GM18499 (cell line): Measurements from ENCODE around the gene AGFG1.
A peak's percentile ranks its signal among the peaks of the same experiment; 100 is the strongest.
"Not testable (repeated sequence)": the region's sequence is repeated elsewhere in the genome, so short reads cannot be mapped to it uniquely, and the experiment has no call there.

ENCODE experiments used
- ATAC-seq: cut with Tn5 transposase; IDR thresholded peaks from one replicate; pipeline ENCODE4 v1.9.1; 2021; ENCODE audit warnings: moderate number of reproducible peaks; ENCODE audit not compliant: insufficient read depth, unreplicated experiment

The AGFG1 gene

DNA sequence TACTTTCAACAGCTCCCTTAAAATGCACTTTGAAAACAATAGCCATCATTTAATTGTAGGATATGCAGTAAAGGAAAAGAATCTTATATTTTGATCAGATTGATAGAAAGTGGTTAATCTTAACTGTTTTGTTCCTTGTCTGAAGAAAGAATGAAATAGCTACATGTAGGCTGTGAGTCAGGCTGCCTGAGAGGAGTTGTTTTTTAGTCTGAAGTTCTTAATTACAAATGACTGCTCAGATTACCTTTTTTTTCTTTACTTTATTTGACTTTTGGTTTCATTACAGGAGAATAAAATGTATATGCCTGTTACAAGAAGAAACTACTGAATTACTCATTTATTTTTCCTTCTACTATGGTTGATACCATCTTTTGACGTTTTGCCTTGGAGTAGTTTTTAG is 56.8 kb downstream of the AGFG1 start:
- ATAC-seq = no peak

- ATAC-seq = no peak
Observed at GRCh38 chr2:227529871-227530270, 57.9 kb downstream of the AGFG1 start.

DNA sequence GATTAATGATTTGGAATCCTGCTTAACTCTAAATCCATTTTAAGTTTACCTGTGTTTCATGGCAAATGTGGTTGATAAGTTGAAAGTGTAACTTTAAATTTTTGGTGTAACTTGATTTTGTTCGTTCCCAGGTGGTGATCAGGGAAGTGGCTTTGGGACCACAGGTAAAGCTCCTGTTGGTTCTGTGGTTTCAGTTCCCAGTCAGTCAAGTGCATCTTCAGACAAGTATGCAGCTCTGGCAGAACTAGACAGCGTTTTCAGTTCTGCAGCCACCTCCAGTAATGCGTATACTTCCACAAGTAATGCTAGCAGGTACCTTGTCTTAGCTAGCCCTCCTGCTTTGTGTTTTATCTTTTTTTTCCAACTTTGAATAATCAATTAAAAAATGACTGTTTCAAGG is 62.8 kb downstream of the AGFG1 start:
- ATAC-seq = peak; percentile 82

- ATAC-seq = no peak
Observed at GRCh38 chr2:227536445-227536844, 64.5 kb downstream of the AGFG1 start.

DNA sequence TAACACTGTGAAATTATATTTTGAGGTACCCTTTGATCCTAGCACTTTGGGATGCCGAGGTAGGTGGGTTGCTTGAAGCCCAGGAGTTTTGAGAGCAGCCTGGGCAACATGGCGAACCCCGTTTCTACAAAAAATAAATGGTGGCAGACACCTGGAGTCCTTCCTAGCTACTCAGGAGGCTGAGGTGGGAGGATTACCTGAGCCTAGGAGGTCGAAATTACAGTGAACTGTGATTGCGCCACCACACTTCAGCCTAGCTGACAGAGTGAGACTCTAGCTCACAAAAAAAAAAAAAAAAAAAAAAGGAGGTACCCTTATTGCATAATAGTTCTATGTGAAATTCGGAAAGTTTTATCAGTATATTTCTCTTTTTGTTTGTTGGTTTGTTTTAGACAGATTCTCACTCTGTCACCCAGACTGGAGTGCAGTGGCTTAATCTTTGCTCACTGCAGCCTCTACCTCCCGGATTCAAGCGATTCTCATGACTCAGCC is 67.6 kb downstream of the AGFG1 start:
- no peak for ATAC-seq

DNA sequence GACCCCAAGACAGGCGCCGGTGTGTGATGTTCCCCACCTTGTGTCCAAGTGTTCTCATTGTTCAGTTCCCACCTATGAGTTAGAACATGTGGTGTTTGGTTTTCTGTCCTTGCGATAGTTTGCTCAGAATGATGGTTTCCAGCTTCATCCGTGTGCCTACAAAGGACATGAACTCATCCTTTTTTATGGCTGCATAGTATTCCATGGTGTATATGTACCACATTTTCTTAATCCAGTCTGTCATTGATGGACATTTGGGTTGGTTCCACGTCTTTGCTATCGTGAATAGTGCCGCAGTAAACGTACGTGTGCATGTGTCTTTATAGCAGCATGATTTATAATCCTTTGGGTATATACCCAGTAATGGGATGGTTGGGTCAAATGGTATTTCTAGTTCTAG is 68.4 kb downstream of the AGFG1 start:
- ATAC-seq = not testable (repeated sequence)

GRCh38 chr2:227545990-227546389 is 74.0 kb downstream of the AGFG1 start:
- ATAC-seq = no peak

GRCh38 chr2:227551836-227552235 is 79.9 kb downstream of the AGFG1 start:
- no peak for ATAC-seq

- ATAC-seq = no peak
Observed at GRCh38 chr2:227562581-227562980, 90.6 kb downstream of the AGFG1 start.

- no peak for ATAC-seq
Observed at GRCh38 chr2:227565080-227565479, 93.1 kb downstream of the AGFG1 start.

- ATAC-seq = no peak
Observed at GRCh38 chr2:227566012-227566411, 94.1 kb downstream of the AGFG1 start.

DNA sequence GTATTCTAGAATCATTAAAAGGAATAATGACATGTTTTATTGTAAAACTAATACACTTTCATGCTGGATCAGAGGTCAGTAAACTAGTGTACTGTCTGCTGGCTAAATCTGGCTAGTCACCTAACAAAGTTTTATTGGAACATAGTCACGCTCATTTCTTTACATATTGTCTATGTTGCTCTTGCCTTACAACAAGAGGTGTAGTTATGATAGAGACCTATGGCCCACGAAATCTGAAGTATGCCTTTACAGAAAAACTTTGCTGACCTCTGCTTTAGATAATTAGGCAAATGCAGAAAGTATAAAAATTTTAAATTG is 96.9 kb downstream of the AGFG1 start:
- ATAC-seq = no peak

DNA sequence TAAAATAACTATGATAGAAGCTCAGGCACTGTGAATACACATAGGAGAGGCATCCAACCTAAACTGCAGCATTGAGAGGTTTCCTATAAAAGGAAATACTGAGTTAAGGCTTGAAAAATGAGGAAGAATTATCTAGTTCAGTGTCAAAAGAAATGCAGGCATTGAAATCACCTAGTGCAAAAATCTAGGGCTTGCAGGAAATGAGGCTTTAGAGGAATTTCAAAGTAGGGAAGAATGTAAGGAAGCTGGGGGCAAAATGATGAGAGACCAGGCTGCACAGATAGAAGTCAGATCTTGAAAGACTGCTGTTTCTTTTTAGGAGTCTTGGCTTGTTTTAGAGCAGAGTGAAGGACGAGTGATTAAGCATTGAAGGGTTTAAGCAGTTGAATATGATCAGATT is 98.7 kb downstream of the AGFG1 start:
- ATAC-seq = no peak

DNA sequence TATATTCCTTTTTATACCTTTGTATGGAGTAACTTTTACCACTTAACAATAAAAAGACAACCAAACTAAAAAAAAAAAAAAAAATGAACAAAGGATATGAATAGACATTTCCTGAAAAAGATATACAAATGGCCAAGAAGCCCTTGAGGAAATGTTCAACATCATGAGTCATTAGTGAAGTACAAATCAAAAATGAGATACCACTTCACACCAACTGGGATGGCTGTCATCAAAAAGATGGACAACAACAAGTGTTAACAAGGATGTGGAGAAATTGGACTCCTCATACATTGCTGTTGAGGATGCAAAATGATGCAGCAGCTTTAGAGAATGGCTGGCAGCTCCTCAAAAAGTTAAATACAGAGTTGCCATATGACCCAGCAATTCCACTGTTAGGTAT is 104.2 kb downstream of the AGFG1 start:
- no peak for ATAC-seq

- ATAC-seq = no peak
Observed at GRCh38 chr2:227576812-227577211, 104.9 kb downstream of the AGFG1 start.

DNA sequence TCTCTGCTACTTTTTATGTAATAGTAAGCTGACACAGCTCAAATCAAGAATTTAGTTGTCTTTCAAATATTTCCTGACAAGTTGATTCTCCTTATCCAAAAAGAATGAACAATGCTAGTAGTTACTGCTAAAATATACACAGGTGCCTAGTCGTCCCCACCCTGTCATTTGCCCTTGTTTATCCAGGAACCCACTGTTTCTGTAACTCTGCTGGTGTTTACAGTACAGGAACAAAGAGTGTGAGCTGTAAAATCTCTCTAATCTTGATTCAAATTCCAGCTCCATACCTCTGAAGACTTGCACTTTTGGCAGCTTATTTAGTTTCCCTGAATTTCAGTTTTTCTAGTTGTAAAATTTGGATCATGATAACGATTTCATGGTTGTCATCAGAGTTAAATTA is 105.6 kb downstream of the AGFG1 start:
- ATAC-seq = no peak

- no peak for ATAC-seq
Observed at GRCh38 chr2:227578642-227579041, 106.7 kb downstream of the AGFG1 start.

DNA sequence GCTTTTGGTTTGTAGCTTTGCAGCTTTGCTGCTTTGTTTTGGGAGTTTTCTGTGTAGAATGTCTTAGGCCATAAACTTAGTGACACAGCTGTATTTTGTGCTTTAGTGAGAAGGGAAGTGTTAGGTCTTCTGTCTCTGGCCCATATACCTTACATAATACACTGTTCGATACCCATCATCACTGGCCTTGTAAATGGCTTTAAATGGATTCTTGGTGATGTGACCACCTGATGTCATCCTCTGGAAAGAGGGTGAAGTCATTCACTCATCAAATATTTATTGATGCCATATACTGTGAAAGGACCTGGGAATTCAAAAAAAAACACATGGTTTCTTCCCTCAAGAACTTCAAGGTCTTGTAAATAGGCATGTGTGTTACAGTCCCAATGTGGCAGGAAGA is 107.8 kb downstream of the AGFG1 start:
- ATAC-seq = no peak

DNA sequence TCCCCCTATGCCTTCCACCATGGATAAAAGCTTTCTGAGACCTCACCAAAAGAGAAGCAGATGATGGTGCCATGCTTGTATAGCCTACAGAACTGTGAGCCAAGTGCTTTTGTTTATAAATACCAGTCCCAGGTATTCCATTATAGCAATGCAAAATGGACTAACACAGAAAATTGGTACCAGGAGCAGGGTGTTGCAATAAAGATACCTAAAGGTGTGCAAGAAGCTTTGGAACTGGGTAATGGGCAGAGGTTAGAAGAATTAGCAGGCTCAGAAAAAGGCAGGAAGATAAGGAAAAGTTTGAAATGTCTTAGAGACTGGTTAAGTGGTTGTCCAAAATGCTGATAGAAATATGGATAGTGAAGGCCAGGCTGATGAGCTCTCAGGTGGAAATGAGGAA is 110.4 kb downstream of the AGFG1 start:
- no peak for ATAC-seq

GRCh38 chr2:227592694-227593387 is 120.9 kb downstream of the AGFG1 start:
- ATAC-seq = peak; percentile 73

DNA sequence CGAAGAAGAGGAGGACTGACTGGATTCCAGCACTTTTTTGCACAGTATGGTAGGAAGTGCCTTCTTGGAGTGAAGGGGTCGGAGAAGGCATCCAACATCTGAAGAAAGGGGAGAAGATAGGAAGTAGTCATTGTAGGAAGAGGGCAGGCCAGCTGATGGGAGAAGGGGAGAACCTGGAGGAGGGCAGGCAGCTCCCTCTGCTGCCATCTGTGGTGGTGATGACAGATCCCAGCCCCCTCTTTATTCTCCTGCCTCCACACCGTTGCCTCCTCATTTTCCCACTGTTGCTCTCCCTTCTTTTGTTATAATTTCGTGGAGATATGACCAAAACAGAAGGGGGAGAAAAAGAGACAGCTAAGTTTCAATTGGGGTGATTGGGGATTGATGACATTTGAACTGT is 123.8 kb downstream of the AGFG1 start:
- no peak for ATAC-seq

DNA sequence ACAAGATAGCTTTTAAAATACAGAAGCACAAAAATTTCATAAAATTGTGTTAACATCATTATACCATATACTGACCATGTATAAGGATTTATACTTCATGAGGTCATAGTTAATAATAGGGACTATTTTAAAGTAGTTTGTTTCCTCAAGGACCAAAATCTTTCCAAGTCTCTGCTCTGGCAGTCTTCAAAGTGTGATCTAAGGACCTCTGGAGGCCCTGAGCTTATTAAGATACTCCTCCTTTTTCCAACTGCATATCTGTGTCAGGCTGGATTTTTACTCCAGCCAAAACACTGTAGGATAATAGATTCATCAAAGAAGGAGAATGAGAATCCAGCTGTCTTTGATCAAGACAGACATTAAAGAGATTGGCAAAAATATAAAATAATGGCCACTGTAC is 125.1 kb downstream of the AGFG1 start:
- ATAC-seq = no peak

- ATAC-seq = no peak
Observed at GRCh38 chr2:227597998-227598397, 126.0 kb downstream of the AGFG1 start.
